A549 treated with GW870086 at 1 μM for 4 hours (cell line): Measurements from ENCODE around the gene PFN4. TPM values are rescaled to one million over a fixed set of nuclear protein-coding genes. Genes with fewer than 3 reads are reported as not detected.

ENCODE experiments used
- total RNA-seq: library from RNA; stranded (reverse); fragments of 200-300 nt; extraction: Qiagen RNA extraction; gene quantifications from 5 replicates; pipeline ENCODE4 v1.2.3, GENCODE V29; 2022; ENCODE audit warnings: low read depth

The PFN4 gene, protein sequence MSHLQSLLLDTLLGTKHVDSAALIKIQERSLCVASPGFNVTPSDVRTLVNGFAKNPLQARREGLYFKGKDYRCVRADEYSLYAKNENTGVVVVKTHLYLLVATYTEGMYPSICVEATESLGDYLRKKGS
- 0.82 to 1.6 TPM (median 1.4 TPM) in 5 replicates for total RNA-seq

GRCh38 chr2:24123195-24123921, at the start of gene PFN4, which contains the start of gene FAM228B:
Gene PFN4, minus strand, starts transcription at chr2:24123334. Its CDS starts 799 bp downstream, at chr2:24122535.
Gene FAM228B, plus strand, starts transcription at chr2:24123469. Its CDS starts 893 bp downstream, at chr2:24124362.

GRCh38 chr2:24084386-24085199, 38.5 kb downstream of the PFN4 start, which contains the start of gene TP53I3:
Gene TP53I3, minus strand, starts transcription at chr2:24084834. Its CDS starts 508 bp downstream, at chr2:24084326.

GRCh38 chr2:24075915-24076848, 47.0 kb downstream of the PFN4 start, which contains the start of gene SF3B6:
Gene SF3B6, minus strand, starts transcription at chr2:24076326. Its CDS starts 97 bp downstream, at chr2:24076229.

Other genes with a start within 250 kb of the PFN4 start
- 5.3 to 8.2 TPM (median 7.0 TPM) in 5 replicates for gene ATAD2B, start 196.2 kb downstream of the PFN4 start, total RNA-seq
- 18.6 to 24.5 TPM (median 23.6 TPM) in 5 replicates for gene UBXN2A, start 182.9 kb downstream of the PFN4 start, total RNA-seq
- 0.29 to 0.42 TPM (median 0.34 TPM) in 5 replicates for gene MFSD2B, start 113.2 kb downstream of the PFN4 start, total RNA-seq
- gene WDCP, start 75.9 kb downstream of the PFN4 start, total RNA-seq: 11.3 to 17.0 TPM (median 14.0 TPM) in 5 replicates
- gene FKBP1B, start 73.6 kb downstream of the PFN4 start, total RNA-seq: 10.1 to 13.2 TPM (median 11.8 TPM) in 5 replicates
- 167 to 220 TPM (median 177 TPM) in 5 replicates for gene SF3B6, start 47.0 kb downstream of the PFN4 start, total RNA-seq
- gene TP53I3, start 38.5 kb downstream of the PFN4 start, total RNA-seq: 257 to 283 TPM (median 269 TPM) in 5 replicates
- gene FAM228B, start 135 bp upstream of the PFN4 start, total RNA-seq: 1.8 to 2.9 TPM (median 2.4 TPM) in 5 replicates
- not detected in 5 replicates for gene FAM228A, start 51.7 kb upstream of the PFN4 start, total RNA-seq
- gene ITSN2, start 237.2 kb upstream of the PFN4 start, total RNA-seq: 14.8 to 23.8 TPM (median 19.7 TPM) in 5 replicates